ENCODE measurements around the gene EXOG. TPM values are rescaled to one million over a fixed set of nuclear protein-coding genes. Genes with fewer than 3 reads are reported as not detected.

The EXOG gene
- total RNA-seq, 2 donors from 2014 or later, result 6.1 to 12.0 TPM

DNA sequence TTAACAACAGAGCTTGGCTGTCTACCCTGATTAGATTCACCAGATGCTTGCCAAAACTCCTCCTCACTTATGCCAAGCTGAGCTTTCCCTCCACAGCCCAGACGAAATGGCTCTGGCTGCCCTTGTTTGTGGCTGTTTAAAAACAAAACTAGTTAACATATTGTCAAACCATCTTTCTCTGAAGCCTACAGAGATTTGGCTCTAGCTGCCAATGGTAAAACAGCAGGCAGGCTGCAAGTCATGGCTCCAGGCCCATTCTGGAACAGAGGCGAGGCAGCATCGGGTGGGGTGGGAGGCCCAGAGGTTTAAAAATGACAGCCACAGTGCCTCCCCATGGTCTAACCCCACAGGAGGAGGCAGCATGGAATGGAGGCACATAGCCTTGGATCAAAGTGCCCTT lies 77.4 kb downstream of the EXOG start:
- intact Hi-C loops (cut with DNase I), result no loop called here
- no peak for DNase-seq
- H3K36me3 ChIP-seq, result no peaks in the 10 kb centered on the region
- TF ChIP-seq, protein P1, sequence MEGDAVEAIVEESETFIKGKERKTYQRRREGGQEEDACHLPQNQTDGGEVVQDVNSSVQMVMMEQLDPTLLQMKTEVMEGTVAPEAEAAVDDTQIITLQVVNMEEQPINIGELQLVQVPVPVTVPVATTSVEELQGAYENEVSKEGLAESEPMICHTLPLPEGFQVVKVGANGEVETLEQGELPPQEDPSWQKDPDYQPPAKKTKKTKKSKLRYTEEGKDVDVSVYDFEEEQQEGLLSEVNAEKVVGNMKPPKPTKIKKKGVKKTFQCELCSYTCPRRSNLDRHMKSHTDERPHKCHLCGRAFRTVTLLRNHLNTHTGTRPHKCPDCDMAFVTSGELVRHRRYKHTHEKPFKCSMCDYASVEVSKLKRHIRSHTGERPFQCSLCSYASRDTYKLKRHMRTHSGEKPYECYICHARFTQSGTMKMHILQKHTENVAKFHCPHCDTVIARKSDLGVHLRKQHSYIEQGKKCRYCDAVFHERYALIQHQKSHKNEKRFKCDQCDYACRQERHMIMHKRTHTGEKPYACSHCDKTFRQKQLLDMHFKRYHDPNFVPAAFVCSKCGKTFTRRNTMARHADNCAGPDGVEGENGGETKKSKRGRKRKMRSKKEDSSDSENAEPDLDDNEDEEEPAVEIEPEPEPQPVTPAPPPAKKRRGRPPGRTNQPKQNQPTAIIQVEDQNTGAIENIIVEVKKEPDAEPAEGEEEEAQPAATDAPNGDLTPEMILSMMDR (IDR thresholded peaks at IDR 0.05), result no peak
- H3K4me1 ChIP-seq, result no peaks in the 10 kb centered on the region
- no peak overlapping the region for H3K9ac ChIP-seq (ENCODE audit: low read depth in 2 of 2, low read length in 2 of 2)
- H3K9me3 ChIP-seq, result no peaks in the 10 kb centered on the region
- no peak overlapping the region for H3K27ac ChIP-seq
- no peak overlapping the region for H3K4me3 ChIP-seq
- H3K27me3 ChIP-seq, result no peaks in the 10 kb centered on the region

GRCh38 chr3:38574411-38575278 lies 78.5 kb downstream of the EXOG start:
- intact Hi-C loops (cut with DNase I), result no loop called here
- Histone ChIP-seq H3K9me3 (no peaks in the 10 kb centered on the region), H3K27ac (no peak overlapping the region), H3K4me1 (no peaks in the 10 kb centered on the region), H3K4me3 (no peak overlapping the region), H3K9ac (ENCODE audit: low read depth in 2 of 2, low read length in 2 of 2) (no peak overlapping the region), H3K27me3 (no peaks in the 10 kb centered on the region), H3K36me3 (no peaks in the 10 kb centered on the region)
- DNase-seq, result no peak
- TF ChIP-seq, protein P1 (IDR thresholded peaks at IDR 0.05), result no peak

DNA sequence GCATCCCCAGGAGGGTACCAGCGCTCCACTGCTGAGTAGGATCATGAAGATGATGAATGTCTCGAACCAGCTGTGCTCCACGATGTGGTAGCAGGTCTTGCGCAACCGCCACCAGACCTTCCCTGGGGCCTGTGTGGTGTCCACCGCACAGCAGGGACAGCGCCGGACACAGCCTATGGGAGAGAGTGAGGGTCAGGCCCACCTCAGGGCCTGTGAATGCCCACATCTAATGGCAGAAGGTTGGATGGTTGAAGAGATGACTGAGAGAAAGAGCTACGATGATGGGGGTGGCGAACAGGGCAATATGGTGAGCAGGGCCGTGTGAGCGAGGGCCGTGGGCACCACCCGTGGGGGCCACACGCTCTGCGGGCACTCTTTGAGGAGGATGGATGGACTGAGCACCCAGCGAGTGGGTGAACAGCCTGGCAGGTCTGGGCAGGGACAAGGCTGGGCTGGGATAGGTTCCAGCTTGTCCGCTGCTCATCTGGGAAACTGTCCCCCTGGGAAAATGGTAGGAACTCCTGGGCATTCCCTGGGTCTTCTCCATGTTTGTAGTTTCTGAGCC lies 79.2 kb downstream of the EXOG start:
- TF ChIP-seq, protein P1 (IDR thresholded peaks at IDR 0.05), result no peak
- intact Hi-C loops (cut with DNase I), result no loop called here
- no peak for DNase-seq
- H3K9ac ChIP-seq (ENCODE audit: low read depth in 2 of 2, low read length in 2 of 2), result no peak overlapping the region
- H3K27me3 ChIP-seq, result no peaks in the 10 kb centered on the region
- H3K4me3 ChIP-seq, result no peak overlapping the region
- H3K9me3 ChIP-seq, result no peaks in the 10 kb centered on the region
- H3K36me3 ChIP-seq, result no peaks in the 10 kb centered on the region
- H3K27ac ChIP-seq, result no peak overlapping the region
- no peaks in the 10 kb centered on the region for H3K4me1 ChIP-seq

Other genes starting within 250 kb of the EXOG start
- 1 to 10 TPM in 1 of 2 donors, under 1 TPM in 1; 0.27 to 1.1 TPM for gene SLC22A13, start 230.5 kb upstream of the EXOG start, total RNA-seq
- under 1 TPM; 0.11 to 0.44 TPM for gene SLC22A14, start 214.0 kb upstream of the EXOG start, total RNA-seq
- 10 to 100 TPM; 13.4 to 17.4 TPM for gene XYLB, start 149.6 kb upstream of the EXOG start, total RNA-seq
- 1 to 10 TPM; 5.4 to 6.4 TPM for gene ACVR2B, start 42.5 kb upstream of the EXOG start, total RNA-seq
- gene SCN5A, start 153.3 kb downstream of the EXOG start, total RNA-seq, result under 1 TPM; 0.32 to 0.45 TPM